ENCODE measurements around the gene LRRFIP1.
"Not testable (repeated sequence)": the region's sequence is repeated elsewhere in the genome, so short reads cannot be mapped to it uniquely, and the experiment has no call there.

Gene LRRFIP1

GRCh38 chr2:237627441-237628246, at the start of gene LRRFIP1:
Gene LRRFIP1, plus strand, starts transcription at chr2:237627587. Its CDS starts 58 bp downstream, at chr2:237627645.
- peak in 1 of 2 donors; percentile 16 for DNase-seq

DNA sequence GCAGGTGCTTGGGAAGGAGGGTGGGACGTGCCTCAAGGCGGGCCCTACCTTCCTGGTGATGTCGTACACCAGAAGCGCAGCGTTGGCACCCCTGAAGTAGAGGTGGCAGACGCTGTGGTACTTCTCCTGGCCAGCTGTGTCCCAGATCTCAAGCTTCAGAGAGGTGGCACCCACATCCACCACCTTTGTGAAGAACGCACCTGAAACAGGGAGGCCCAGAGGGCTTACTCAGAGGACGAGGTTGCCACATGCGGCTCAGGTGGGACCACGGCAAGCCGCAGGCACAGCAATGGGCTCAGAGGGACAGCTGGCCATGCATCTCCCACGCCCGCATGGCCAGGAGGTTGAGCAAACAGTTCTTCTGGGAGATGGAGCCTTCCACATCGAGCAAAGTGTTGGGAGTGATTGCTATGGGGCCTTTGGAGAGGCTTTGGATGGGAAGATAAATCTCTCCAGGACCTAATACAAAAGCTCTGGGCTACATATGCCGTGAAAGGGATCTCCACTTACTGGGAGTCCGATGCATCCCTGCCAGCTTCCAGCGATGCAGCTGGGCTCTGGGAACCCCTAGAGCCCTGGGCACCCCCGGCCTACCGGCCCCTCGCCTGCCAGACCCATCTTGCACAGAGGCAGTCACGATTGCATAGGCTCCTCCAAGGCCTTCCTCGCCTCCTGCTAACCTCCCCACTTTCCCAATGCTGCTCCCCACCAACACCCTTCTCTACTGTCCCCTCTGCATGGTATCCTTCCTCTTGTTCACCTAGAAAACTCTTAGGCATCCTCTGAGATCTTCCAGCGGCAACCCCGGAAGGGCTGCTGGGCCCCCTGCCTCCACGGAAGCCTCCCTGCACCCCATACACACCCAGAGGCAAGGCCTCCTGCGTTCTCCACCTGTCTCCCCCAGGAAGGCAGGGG, 49.2 kb upstream of the LRRFIP1 start:
- DNase-seq: no peak

DNA sequence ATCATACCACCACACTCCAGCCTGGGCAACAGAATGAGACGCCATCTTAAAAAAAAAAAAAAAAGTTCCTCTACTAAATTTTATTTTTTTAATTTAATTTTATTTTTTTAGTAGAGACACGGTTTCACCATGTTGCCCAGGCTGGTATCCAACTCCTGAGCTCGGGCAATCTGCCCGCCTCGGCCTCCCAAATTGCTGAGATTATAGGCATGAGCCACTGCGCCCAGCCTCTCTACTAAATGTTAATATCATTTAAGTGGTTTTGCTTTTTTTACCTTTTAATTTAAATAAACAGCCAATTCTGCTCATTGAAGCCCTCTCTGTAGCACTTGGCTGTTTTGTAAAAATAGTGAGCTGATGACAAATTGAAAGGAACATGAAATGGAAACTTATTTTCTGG, 46.1 kb upstream of the LRRFIP1 start:
- DNase-seq: no peak

DNA sequence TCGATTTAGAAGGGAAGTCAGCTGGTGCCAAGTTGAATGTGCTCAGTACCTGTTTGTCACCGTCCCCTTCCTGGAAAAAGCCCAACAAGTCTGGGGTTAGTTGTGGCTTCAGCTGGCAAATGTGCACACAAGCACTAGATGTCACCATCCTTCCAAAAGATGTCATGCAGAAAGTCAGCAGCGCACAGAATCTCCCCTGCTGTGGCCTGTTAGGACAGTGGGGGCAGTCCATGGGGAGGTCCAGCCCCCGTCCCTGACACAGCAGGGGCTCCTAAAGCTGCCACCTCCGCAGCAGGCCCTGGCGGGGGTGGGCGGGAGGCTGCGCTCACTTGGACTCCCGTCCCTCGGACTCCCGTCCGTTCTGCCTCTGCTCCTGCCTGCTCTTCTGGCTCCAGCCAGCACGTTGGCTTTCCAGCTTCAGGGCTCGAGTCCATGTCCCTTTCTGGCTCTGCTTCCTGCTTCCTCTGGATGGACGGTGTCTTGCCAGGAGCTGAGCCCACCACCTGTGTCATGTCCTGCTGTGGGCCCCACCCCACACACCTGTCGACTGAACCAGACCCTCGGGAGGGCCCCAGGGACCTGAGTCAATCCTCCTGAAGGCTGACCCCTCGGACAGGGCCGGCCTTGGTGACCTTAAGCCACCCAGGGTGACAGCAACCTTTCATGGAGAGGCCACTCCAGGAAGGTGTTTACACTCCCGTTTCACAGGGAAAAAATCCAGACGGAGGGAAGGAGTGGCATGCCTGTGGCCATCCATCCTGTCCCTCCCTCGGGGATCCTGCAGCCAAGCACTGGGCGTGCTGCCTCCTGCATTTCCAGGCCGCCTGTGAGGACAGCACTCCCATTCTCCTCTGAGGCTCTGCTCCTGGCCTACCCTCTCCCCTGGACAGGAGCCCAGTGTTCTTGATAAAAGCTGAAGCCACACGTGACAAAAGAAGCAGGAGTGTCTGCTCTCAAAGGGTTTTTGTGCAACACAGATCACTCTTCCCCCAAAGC, 45.3 kb upstream of the LRRFIP1 start:
- peak; percentile 25 to 29 for DNase-seq

GRCh38 chr2:237583385-237584295, 43.7 kb upstream of the LRRFIP1 start:
- no peak for DNase-seq

- DNase-seq: no peak
Observed at GRCh38 chr2:237585590-237586221, 41.7 kb upstream of the LRRFIP1 start.

- DNase-seq: no peak
Observed at GRCh38 chr2:237588044-237588696, 39.2 kb upstream of the LRRFIP1 start.

GRCh38 chr2:237590272-237591140, 36.9 kb upstream of the LRRFIP1 start, which contains the start of gene RAB17:
Gene RAB17, minus strand, starts transcription at chr2:237590734. Its CDS starts 4,580 bp downstream, at chr2:237586154.
- no peak for DNase-seq

- DNase-seq: peak; percentile 89 to 95
Observed at GRCh38 chr2:237591141-237591881, 36.1 kb upstream of the LRRFIP1 start.

GRCh38 chr2:237592425-237592980, 34.9 kb upstream of the LRRFIP1 start:
- no peak for DNase-seq

GRCh38 chr2:237593036-237593435, 34.4 kb upstream of the LRRFIP1 start:
- no peak for DNase-seq

DNA sequence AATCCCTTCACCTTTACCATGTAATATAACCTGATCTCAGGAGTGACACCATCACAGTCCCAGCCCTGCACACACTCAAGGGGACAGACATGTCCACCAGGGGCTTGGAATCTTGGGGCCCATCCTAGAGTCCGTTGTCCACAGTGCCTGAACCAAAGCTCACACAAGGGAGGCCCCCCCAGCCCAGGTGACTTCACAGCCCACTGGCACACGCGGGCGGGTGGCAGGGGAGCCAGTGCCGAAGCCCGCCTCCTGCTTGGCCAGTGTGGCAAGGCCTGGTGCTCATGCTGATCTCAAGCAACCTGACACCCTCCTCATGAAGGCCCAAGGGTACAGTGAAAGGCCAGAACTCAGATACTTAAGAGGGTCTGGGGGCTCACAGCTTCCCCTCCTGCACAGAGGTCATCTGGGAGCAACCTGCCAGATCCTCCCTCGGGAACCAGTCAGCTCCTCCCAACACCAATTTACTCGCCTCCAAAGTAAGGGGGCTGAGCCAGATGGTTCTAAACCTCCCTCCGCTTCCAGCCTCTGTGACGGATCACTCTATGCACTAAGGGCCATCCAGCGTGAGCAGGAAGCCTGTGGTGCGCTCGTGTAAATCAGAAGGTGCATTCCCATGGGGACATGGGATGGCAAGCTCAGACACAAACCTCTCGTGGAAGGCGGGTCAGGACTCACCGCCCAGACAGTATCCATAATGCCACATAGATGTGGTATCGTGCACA, 33.6 kb upstream of the LRRFIP1 start:
- no peak for DNase-seq

DNA sequence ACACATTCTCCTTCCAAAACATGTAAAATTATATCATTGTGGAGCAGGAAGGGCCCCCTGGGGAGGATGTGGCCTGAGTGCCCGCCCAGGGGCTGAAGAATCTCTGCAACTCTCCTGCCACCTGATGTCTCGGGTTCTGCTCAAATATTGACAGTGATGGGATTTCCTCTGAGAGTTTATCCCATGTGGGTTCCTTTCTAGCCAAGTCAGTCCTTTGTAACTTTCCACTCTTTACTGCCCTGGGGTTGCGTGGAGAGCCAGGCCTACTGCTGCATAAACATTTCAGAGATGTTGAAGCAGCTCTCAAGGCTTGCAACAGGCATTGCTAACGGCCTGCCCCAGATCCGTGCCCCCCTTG, 32.9 kb upstream of the LRRFIP1 start:
- no peak for DNase-seq

DNA sequence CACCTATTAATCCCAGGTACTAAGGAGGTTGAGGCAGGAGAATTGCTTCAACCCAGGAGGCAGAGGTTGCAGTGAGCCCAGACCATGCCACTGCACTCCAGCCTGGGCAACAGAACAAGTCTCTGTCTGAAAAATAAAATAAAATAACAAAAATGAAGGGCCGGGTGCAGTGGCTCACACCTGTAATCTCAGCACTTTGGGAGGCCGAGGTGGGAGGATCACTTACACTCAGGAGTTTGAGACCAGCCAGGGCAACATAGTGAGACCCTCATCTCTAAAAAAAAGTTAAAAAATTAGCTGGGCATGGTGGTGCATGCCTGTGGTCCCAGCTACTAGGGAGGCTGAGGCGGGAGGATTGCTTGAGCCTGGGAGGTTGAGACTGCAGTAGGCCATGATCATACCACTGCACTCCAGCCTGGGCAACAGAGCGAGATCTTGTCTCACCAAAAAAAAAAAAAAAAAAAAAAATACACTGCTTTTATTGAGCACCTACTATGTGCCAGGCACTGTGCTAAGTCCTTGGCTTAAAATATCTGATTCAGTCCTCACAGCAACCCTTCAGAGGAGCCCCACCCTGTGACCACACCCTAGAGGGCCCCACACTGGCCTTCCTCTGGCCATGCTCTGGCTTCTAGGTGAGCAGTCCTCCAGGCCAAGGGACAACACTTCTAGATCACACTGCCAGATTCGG, 31.4 kb upstream of the LRRFIP1 start:
- DNase-seq: not testable (repeated sequence)

GRCh38 chr2:237596520-237597195, 30.7 kb upstream of the LRRFIP1 start:
- peak; percentile 12 to 27 for DNase-seq
